ENCODE measurements around the gene MTCH2.

DNA sequence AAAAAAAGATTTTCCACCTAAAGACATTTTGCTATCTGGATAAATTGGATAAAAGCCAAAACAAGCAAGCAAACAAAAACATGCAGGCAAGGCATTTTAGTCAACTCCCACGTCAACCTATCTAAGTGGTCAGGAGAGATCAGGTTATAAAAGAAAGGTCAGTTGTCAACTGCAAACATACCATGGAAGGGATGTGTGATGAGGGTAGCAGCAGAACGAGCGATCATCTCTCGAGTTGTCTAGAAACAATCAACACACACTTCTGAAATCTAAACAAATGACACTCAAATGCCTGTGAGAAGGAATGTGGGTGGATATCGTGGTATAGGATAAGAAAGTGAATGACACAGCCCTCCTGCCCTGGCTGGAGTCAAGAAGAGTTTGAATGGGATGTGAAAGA is 10.9 kb downstream of the MTCH2 start:
- TF ChIP-seq, protein P1, sequence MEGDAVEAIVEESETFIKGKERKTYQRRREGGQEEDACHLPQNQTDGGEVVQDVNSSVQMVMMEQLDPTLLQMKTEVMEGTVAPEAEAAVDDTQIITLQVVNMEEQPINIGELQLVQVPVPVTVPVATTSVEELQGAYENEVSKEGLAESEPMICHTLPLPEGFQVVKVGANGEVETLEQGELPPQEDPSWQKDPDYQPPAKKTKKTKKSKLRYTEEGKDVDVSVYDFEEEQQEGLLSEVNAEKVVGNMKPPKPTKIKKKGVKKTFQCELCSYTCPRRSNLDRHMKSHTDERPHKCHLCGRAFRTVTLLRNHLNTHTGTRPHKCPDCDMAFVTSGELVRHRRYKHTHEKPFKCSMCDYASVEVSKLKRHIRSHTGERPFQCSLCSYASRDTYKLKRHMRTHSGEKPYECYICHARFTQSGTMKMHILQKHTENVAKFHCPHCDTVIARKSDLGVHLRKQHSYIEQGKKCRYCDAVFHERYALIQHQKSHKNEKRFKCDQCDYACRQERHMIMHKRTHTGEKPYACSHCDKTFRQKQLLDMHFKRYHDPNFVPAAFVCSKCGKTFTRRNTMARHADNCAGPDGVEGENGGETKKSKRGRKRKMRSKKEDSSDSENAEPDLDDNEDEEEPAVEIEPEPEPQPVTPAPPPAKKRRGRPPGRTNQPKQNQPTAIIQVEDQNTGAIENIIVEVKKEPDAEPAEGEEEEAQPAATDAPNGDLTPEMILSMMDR (IDR thresholded peaks at IDR 0.05) = no peak
- TF ChIP-seq POLR2A (IDR thresholded peaks at IDR 0.05) = no peak
